Measurements from ENCODE around the gene PTPRU. TPM values are rescaled to one million over a fixed set of nuclear protein-coding genes. Genes with fewer than 3 reads are reported as not detected.
"Not testable (repeated sequence)": the region's sequence is repeated elsewhere in the genome, so short reads cannot be mapped to it uniquely, and the experiment has no call there.

PTPRU gene
- total RNA-seq, 2 donors from 2014 or later, result 24.1 to 40.2 TPM

GRCh38 chr1:29297450-29297849 is 61.1 kb downstream of the PTPRU start:
- intact Hi-C loops (cut with DNase I), result no loop called here
- WGBS, 2 donors, result 90 to 93% methylated on average over 5 of the region's 5 CpGs
- Histone ChIP-seq H3K36me3 (replicated peaks in 1 of 2; ENCODE audit: insufficient read depth in 1 of 2, low read depth in 2 of 2) (no peaks in the 10 kb centered on the region), H3K4me1 (no peaks in the 10 kb centered on the region), H3K27ac (no peak overlapping the region), H3K4me3 (no peak overlapping the region), H3K27me3 (no peaks in the 10 kb centered on the region), H3K9me3 (no peaks in the 10 kb centered on the region)
- ATAC-seq, result no peak
- DNase-seq, result no peak
- TF ChIP-seq, protein P1, sequence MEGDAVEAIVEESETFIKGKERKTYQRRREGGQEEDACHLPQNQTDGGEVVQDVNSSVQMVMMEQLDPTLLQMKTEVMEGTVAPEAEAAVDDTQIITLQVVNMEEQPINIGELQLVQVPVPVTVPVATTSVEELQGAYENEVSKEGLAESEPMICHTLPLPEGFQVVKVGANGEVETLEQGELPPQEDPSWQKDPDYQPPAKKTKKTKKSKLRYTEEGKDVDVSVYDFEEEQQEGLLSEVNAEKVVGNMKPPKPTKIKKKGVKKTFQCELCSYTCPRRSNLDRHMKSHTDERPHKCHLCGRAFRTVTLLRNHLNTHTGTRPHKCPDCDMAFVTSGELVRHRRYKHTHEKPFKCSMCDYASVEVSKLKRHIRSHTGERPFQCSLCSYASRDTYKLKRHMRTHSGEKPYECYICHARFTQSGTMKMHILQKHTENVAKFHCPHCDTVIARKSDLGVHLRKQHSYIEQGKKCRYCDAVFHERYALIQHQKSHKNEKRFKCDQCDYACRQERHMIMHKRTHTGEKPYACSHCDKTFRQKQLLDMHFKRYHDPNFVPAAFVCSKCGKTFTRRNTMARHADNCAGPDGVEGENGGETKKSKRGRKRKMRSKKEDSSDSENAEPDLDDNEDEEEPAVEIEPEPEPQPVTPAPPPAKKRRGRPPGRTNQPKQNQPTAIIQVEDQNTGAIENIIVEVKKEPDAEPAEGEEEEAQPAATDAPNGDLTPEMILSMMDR (IDR thresholded peaks at IDR 0.05), result no peak

- no peak for DNase-seq
Measured at GRCh38 chr1:29298246-29298645, 61.9 kb downstream of the PTPRU start.

GRCh38 chr1:29299446-29299845 is 63.1 kb downstream of the PTPRU start:
- intact Hi-C loops (cut with DNase I), result no loop called here
- TF ChIP-seq, protein P1 (IDR thresholded peaks at IDR 0.05), result no peak
- no peak for TF ChIP-seq POLR2A (IDR thresholded peaks at IDR 0.05)

More at GRCh38 chr1:29298246-29298645, 61.9 kb downstream of the PTPRU start:
- H3K36me3 ChIP-seq (replicated peaks in 1 of 2; ENCODE audit: insufficient read depth in 1 of 2, low read depth in 2 of 2), result no peaks in the 10 kb centered on the region
- no peaks in the 10 kb centered on the region for H3K27me3 ChIP-seq
- no peak for TF ChIP-seq POLR2A (IDR thresholded peaks at IDR 0.05)
- TF ChIP-seq, protein P1 (IDR thresholded peaks at IDR 0.05), result no peak
- no peaks in the 10 kb centered on the region for H3K9me3 ChIP-seq
- H3K27ac ChIP-seq, result no peak overlapping the region
- no peak overlapping the region for H3K4me3 ChIP-seq
- 62 to 74% methylated on average over 4 of the region's 4 CpGs for WGBS, 2 donors
- no peaks in the 10 kb centered on the region for H3K4me1 ChIP-seq
- ATAC-seq, result no peak
- intact Hi-C loops (cut with DNase I), result no loop called here

DNA sequence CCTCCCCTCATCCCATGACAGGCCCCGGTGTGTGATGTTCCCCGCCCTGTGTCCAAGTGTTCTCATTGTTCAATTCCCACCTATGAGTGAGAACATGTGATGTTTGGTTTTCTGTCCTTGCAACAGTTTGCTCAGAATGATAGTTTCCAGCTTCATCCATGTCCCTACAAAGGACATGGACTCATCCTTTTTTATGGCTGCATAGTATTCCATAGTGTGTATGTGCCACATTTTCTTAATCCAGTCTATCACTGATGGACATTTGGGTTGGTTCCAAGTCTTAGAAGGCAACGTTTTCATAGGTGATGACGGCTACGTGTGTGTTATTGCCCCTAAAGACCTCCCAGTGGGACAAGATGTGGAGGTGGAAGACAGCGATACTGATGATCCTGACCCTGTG is 65.4 kb downstream of the PTPRU start:
- H3K36me3 ChIP-seq (replicated peaks in 1 of 2; ENCODE audit: insufficient read depth in 1 of 2, low read depth in 2 of 2); H3K4me1 ChIP-seq; DNase-seq; H3K27me3 ChIP-seq; intact Hi-C loops (cut with DNase I); ATAC-seq; H3K27ac ChIP-seq; H3K9me3 ChIP-seq; H3K4me3 ChIP-seq: not testable (repeated sequence)
- 91 to 92% methylated on average over 6 of the region's 6 CpGs for WGBS, 2 donors

More at GRCh38 chr1:29299446-29299845, 63.1 kb downstream of the PTPRU start:
- ATAC-seq (no peak), DNase-seq (no peak)
- 94 to 98% methylated on average over 4 of the region's 4 CpGs for WGBS, 2 donors
- Histone ChIP-seq H3K4me3 (no peak overlapping the region), H3K27ac (no peak overlapping the region), H3K27me3 (no peaks in the 10 kb centered on the region), H3K9me3 (no peaks in the 10 kb centered on the region), H3K36me3 (replicated peaks in 1 of 2; ENCODE audit: insufficient read depth in 1 of 2, low read depth in 2 of 2) (no peaks in the 10 kb centered on the region), H3K4me1 (no peaks in the 10 kb centered on the region)

- H3K9me3 ChIP-seq, result no peaks in the 10 kb centered on the region
- TF ChIP-seq, protein P1 (IDR thresholded peaks at IDR 0.05), result no peak
- TF ChIP-seq POLR2A (IDR thresholded peaks at IDR 0.05), result no peak
- no peak overlapping the region for H3K27ac ChIP-seq
- 88 to 90% methylated on average over 16 to 20 of the region's 28 CpGs for WGBS, 2 donors
- H3K4me1 ChIP-seq, result no peaks in the 10 kb centered on the region
- H3K4me3 ChIP-seq, result no peak overlapping the region
- no peaks in the 10 kb centered on the region for H3K36me3 ChIP-seq (replicated peaks in 1 of 2; ENCODE audit: insufficient read depth in 1 of 2, low read depth in 2 of 2)
- no peak for ATAC-seq
- intact Hi-C loops (cut with DNase I), result no loop called here
- H3K27me3 ChIP-seq, result no peaks in the 10 kb centered on the region
- DNase-seq, result no peak
Measured at GRCh38 chr1:29303201-29304024, 67.1 kb downstream of the PTPRU start.
